HG02938 (cell line): ENCODE measurements around the gene BTBD19.
"Not testable (repeated sequence)": the region's sequence is repeated elsewhere in the genome, so short reads cannot be mapped to it uniquely, and the experiment has no call there.

Source experiments
- ATAC-seq: cut with Tn5 transposase; IDR thresholded peaks from one replicate; pipeline ENCODE4 v1.9.1; 2021; ENCODE audit warnings: mild to moderate bottlenecking, moderate library complexity; ENCODE audit not compliant: unreplicated experiment

The BTBD19 gene

DNA sequence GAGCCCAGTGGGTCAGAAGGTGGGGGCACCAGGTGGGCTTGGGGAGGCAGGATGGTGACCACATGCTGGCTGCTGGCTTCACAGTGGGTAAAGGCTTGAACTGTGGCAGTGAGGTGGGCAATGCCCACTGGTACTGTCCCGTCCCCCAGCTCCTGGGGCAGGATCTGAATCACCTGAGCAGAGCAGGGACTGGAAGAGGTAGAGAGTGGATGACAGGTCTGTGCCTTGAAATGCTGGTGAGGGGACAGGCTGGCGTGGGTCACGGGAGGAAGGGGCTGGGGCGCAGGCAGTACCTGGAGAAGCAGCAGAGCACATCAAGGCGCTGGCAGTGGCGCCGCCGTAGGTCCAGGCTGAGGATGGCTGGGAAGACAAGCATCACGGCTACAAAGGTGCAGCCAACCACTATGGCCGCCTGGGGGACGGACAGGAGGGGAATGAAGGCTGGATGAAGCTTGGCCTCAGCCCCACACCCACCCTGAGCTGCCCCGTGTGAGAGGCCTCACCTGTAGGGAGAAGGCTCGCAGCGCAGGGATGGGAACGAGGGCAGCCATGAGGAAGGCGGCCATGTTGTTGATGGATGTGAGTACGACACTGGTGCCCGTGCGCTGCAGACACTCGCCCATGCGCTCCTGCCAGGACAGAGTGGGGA lies 19.8 kb downstream of the BTBD19 start:
- no peak for ATAC-seq

DNA sequence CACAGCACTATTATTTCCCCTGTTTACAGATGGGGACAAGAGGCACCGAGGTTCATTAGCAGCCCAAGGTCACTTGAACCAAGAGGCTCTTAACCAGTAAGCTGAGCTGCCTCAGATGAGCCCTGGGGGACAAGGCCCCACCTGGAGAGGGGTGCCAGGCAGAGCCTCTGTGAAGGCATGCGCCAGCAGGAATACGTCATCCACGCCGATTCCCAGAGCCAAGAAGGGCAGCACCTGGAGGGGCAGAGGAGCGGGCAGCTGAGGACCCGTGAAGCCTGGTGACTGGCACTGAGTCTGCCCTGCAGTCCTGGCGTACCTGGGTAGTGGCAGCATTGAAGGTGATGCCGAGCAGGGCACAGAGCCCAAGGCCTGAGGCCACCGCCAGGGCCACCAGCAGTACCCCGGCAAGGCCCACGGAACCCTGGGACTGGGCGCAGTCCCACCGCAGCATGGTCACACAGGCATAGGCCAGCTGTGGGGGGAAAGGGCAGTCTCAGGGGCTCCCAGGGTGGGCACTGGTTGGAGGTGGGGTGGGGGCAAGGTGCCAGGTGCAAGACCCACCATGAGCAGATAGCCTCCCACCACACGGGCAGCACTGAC lies 20.6 kb downstream of the BTBD19 start:
- ATAC-seq: no peak

DNA sequence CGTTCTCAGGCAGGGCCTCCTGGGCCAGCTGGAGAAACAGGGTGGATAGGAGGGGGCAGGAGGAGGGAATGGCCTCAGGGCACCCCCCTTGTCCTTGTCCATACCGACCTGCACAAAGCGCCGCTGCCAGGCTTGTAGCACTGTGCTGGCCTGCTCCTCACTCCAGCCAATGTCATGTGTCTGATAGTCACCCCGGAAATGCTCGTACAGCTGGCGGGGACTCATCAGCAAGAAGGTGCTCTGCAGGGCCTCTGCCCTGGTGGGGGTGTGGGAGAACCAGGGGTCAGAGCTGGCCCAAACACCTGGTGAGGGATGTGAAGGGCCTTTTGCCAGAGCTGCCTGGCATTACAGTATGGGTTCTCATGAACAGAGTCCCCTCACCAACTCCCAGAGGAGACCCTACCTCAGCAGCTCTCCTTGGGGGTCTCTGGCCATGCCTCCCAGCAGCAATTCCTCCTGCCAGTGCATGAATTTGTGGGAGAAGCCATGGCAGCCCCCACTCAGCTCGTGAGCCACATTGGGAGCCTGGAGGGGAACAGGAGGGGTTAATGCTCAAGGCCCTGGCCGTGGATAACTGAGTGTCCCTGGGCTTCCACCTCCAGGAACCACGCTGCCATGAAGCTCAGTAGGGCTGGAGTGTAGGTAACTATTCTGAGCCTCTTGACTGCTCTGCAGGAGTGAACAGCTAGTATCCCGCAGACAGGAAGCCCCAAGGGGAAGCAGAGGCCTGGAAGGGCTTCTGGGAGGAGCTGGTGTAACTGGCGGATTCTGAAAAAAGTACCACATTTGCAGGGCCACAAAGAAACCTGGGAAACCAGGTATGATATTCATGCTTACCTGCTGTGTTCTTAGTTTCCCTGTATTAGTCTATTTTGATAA lies 21.4 kb downstream of the BTBD19 start:
- no peak for ATAC-seq

- ATAC-seq: no peak
Observed at GRCh38 chr1:44830900-44831304, 22.6 kb downstream of the BTBD19 start.

- no peak for ATAC-seq
Observed at GRCh38 chr1:44831516-44831915, 23.2 kb downstream of the BTBD19 start.

GRCh38 chr1:44832056-44832705 lies 23.9 kb downstream of the BTBD19 start:
- no peak for ATAC-seq

DNA sequence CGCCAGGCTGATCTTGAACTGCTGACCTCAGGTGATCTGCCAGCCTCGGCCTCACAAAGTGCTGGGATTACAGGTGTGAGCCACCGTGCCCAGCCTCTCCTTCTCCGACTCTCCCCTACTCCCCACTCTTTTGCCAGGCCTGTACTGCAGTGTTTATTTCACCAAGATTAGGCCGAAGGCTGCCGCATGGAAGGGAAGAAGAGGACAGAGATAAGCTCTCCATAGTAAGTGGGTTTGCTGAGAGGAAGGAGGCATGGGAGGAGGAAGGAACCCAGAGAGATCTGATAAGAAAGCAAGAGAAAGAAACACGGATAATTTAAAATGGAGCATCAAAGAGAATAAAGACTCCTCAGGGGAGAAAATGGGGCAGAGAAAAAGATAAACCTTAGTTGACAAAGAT lies 26.0 kb downstream of the BTBD19 start:
- ATAC-seq: no peak

DNA sequence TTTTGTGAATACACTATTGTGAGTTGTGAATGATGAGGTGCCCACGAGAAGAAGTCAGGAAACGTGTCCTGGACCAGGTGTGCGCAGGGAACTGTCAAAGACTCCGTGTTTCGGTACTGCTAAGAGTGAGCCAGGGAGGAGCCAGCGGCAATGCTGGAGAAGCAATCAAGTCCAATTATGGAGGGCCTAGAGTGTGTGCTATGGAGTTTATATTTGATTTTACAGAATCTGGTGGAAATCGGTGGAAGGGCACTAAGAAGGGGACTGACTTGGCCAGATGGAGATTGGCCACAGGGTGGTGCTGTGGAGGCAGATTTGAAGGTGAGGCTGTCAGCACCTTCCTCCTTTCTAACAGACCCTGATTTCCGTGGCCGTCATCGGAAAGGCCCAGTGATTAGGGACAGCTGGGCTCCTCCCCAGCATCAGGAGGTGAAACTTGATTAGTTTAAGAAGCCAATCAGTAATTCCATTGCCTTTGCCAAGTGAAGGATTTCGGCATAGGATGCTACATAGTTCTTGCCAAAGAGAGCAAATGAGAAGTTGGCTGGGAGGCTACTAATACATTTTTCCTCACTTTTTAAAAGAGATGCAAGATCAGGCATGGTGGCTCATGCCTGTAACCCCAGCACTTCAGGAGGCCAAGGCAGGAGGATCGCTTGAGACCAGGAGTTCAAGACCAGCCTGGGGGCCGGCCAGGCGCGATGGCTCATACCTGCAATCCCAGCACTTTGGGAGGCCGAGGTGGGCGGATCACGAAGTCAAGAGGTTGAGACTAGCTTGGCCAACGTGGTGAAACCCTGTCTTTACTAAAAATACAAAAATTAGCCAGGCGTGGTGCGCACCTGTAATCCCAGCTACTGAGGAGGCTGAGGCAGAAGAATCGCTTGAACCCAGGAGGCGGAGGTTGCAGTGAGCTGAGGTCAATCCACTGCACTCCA lies 27.7 kb downstream of the BTBD19 start:
- ATAC-seq: peak; percentile 87

DNA sequence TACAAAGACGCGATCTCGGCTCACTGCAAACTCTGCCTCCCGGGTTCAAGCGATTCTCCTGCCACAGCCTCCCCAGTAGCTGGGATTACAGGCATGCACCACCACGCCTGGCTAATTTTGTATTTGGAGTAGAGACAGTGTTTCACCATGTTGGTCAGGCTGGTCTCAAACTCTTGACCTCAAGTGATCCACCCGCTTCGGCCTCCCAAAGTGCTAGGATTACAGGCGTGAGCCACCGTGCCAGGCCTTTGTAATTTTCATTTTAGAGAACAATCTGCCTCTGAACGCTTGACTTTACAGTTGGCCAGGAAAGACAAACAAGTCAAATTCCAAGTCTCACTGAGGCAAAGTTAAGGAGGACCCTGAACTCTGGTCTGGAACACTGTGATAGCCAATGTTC lies 30.0 kb downstream of the BTBD19 start:
- not testable (repeated sequence) for ATAC-seq

- no peak for ATAC-seq
Observed at GRCh38 chr1:44839576-44839975, 31.3 kb downstream of the BTBD19 start.

DNA sequence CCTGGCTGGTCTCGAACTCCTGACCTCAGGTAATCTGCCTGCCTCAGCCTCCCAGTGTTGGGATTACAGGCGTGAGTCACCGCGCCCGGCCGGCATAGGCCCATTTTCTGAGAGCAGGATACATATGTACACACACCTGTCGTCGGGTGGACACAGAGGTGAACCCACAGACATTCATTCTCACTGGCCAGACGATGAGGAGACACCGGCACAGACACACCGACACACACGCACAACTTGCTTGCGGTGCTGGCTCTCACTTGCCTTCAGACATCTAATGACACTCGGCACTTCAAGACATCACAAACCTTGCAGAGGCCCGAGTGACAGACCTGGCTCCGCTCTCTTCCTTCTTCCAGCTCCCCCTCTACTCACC lies 34.2 kb downstream of the BTBD19 start:
- ATAC-seq: no peak

GRCh38 chr1:44842862-44843655 lies 34.7 kb downstream of the BTBD19 start, which contains the start of gene PTCH2:
Gene PTCH2 (minus strand): TSS chr1:44843253. CDS start chr1:44842932, 321 bp downstream.
- no peak for ATAC-seq

GRCh38 chr1:44846985-44847384 lies 38.7 kb downstream of the BTBD19 start:
- ATAC-seq: no peak

- ATAC-seq: no peak
Observed at GRCh38 chr1:44847845-44848244, 39.5 kb downstream of the BTBD19 start.

DNA sequence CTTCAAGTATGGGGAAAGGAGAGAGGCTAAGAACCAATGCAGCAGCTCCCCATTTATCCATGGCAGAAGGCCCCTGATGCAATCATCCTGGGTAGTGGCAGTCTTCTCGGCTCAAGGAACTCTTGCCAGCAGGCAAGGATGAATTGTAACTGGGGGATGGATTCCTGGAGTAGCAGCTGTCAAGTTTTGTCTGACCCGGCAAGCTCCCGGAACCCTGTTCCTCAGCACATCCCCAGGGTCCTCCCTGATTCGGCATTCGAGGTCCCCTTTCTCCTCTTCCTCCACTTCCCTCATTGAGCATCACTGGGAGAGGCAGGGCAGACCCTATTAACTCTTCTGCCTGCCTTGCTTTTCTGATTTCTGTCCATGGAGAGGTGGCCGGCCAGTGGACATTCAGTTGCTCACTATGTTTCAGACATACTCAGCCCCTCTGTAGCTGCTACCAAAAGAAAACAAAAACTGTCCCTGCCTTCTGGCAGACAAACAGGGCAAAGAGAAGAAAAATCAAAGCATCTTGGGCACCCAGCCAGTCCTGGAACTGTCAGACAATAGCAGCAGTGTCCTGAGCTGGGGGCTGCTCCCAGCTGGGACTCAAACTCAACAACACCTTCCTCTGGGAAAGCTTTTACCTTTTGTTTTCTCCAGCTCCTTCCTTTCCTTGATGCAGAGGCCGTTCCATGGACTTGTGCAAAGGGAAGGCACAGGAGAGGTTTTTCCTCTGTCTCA lies 40.3 kb downstream of the BTBD19 start:
- ATAC-seq: no peak

- no peak for ATAC-seq
Observed at GRCh38 chr1:44849575-44850132, 41.3 kb downstream of the BTBD19 start.

DNA sequence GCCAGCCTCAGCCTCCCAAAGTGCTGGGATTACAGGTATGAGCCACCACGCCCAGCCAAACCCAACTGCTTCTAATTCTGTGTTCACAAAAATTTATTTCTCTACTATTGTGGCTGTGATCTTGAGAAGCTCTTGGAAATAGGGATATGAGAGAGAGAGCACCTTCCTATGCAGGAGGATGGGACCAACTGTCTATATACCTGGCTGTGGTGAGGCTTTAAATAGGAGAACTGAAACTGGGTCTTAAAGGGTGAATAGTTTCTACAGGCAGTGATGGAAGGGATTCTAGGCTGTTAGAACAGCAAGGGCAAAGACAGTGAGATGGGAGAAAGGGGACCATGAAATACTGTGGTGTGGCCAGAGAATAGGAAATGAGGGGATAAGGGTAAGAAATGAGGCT lies 43.0 kb downstream of the BTBD19 start:
- no peak for ATAC-seq

GRCh38 chr1:44853201-44853600 lies 44.9 kb downstream of the BTBD19 start:
- ATAC-seq: no peak

DNA sequence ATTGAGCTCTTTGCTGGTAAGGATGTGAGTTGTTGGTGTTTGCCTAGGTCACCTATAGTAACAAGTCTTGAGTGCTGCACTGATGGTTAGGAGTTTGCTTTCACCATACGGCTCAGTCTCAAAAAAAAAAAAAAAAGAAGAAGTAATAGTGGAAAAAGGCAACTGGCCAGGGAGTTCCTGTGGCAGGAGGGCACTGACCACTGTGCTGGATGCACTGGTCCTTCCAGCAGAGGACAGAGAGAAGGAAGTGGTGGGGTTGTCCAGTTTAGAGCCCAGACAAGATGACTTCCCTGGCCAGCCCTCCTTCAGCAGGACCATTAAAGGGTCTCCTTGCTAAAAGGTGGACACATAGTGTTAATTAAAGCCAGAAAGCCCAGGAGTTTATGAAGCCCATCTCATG lies 46.6 kb downstream of the BTBD19 start:
- no peak for ATAC-seq
